ENCODE measurements around the gene SUPT3H.

The SUPT3H gene

DNA sequence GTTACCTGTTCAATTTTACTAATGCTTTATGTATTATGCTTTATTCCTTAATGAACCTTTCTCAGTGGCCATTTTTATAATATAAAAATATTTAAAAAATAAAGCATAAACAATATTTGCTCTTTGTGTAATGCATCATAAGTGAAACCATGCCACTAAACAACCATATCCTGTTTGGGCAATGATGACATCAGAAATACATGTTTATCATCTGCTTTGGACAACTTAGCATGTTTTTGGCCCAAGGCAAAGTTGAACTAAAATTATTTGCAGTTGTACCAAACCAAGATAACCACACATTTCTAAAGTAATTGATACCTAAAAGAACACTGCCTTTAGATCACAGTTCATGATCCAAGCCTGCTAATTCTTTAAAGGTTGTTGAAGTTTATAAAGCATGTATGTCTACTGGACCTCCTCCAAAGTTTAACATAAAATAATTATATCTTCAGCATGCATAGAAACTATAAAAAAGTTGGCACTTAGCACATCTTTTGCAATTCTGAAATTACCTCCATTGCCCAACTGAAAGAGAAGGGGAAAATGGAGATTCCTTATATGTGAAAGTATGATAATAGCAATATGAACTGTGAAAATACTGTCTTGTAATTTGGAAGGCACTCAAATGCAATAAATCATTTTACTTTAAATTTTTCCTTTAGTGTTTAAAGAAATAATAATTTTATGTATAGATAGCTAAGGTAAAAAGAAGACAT is 375.2 kb downstream of the SUPT3H start:
- H3K4me3 ChIP-seq (ENCODE audit: low read depth, low read length) = no peak overlapping the region
- TF ChIP-seq, protein P1, sequence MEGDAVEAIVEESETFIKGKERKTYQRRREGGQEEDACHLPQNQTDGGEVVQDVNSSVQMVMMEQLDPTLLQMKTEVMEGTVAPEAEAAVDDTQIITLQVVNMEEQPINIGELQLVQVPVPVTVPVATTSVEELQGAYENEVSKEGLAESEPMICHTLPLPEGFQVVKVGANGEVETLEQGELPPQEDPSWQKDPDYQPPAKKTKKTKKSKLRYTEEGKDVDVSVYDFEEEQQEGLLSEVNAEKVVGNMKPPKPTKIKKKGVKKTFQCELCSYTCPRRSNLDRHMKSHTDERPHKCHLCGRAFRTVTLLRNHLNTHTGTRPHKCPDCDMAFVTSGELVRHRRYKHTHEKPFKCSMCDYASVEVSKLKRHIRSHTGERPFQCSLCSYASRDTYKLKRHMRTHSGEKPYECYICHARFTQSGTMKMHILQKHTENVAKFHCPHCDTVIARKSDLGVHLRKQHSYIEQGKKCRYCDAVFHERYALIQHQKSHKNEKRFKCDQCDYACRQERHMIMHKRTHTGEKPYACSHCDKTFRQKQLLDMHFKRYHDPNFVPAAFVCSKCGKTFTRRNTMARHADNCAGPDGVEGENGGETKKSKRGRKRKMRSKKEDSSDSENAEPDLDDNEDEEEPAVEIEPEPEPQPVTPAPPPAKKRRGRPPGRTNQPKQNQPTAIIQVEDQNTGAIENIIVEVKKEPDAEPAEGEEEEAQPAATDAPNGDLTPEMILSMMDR (IDR thresholded peaks at IDR 0.05; ENCODE audit: low read depth, low read length) = no peak

DNA sequence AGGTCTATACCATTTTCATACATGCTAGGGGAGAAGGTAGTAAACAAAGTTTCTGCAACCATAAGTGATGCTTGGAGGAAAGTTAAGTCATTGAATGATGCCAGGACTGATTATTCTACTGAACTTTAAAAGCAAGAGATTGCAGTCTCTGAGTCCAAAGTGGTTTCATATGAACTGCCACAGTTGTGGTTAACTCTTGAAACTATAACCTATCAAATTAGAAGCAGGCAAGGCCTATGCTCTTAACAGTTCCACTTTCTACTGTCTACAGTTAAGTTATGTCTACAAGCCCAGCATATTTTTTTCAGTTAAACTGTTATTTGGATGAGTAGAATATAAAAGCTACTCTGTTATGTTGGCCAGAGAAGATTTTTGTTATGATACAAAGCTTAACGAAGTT is 376.1 kb downstream of the SUPT3H start:
- TF ChIP-seq, protein P1 (IDR thresholded peaks at IDR 0.05; ENCODE audit: low read depth, low read length) = no peak
- H3K4me3 ChIP-seq (ENCODE audit: low read depth, low read length) = no peak overlapping the region

DNA sequence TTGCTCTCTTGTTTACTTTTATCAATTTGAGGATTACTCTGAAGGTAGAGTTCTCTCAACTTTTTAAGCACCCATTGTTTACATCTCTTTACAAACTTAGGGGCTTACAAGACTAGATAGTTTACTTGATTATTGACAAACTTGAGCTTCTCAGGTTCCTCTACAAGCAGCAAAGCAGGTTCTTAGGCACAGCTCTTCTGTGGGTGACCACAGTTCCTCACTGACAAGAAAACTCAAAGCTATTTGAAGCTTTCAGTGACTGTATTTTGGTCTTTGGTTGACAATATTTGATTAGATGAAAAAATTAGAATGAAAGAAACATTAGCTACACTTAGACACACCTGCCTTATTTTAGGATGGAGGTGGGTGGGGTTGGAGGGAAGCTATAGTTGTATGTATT is 376.9 kb downstream of the SUPT3H start:
- TF ChIP-seq, protein P1 (IDR thresholded peaks at IDR 0.05; ENCODE audit: low read depth, low read length) = no peak
- H3K4me3 ChIP-seq (ENCODE audit: low read depth, low read length) = no peak overlapping the region

DNA sequence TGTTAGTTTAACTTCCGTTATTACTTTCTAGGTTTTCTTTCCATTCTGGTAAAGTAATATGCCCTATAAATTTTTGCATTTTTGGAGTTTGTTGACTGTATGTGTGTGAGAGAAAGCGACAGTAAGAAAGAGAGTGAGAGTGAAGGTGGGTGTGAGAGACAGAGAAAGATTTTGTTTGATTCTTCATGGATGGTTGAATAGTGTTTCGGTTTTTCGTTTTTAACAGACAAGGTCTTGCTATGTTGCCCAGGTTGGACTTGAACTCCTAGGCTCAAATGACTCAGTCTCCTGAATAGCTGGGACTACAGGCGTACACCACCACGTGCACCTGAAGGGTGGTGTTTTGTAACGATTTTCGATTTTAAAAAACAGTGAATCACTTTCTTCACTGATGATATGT is 378.7 kb downstream of the SUPT3H start:
- H3K4me3 ChIP-seq (ENCODE audit: low read depth, low read length) = no peak overlapping the region
- TF ChIP-seq, protein P1 (IDR thresholded peaks at IDR 0.05; ENCODE audit: low read depth, low read length) = no peak

DNA sequence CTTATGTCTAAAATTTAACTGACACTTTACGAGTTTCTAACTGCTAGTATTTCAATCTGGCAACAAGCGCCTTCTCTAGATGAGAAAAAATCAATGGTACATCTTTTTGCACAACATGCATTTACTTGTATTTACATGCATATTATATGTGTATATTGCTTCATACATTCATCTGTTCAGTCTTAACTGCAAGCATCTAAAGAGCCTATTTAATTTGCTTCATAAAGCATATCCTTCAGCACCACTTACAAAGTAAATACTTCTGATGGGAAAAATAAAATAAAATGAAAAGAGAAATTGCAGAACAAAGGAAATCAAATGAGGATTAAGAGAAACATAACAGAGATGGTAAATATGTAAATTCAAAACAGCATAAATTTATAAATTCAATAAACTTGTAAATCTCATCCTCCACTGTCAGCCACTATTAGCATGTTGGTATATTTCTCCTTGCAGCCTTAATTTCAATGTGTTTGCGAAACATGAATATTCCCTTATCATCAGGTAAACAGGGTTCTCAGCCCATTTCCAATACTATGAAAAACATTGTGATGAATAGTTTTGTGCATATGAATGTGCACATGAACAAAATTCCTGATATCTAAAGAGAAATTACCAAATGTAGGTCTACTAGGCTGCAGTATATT is 382.1 kb downstream of the SUPT3H start:
- TF ChIP-seq, protein P1 (IDR thresholded peaks at IDR 0.05; ENCODE audit: low read depth, low read length) = no peak
- H3K4me3 ChIP-seq (ENCODE audit: low read depth, low read length) = no peak overlapping the region

DNA sequence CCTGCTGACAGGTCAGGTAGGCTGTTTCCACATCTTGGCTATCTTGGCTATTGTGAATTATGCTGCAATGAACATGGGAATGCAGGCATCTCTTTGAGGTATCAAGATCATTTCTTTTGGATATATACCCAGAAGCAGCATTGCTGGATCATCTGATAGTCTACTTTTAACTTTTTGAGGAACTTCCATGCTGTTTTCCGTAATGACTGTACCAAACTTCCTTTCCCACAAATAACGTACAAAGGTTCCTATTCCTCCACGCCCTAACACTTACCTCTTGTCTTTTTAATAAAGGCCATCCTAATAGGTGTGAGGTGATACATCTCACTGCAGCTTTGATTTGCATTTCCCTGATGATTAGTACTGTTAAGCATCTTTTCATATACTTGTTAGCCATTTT is 388.3 kb downstream of the SUPT3H start:
- TF ChIP-seq, protein P1 (IDR thresholded peaks at IDR 0.05; ENCODE audit: low read depth, low read length) = no peak
- no peak overlapping the region for H3K4me3 ChIP-seq (ENCODE audit: low read depth, low read length)

DNA sequence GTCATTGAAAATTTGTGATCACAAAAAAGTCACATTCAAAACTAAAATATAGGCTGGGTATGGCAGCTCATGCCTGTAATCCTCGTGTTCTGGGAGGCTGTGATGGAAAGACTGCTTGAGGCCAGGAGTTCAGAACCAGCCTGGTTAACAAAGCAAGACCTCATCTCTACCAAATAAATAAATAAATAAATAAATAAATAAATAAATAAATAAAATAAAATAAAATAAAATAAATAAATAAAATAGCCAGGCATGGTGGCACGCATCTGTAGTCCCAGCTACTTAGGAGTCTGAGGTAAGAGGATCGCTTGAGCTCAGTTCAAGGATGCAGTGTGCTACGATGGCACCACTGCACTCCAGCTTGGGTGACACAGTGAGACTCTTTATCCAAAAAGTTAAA is 392.7 kb downstream of the SUPT3H start:
- no peak overlapping the region for H3K4me3 ChIP-seq (ENCODE audit: low read depth, low read length)
- TF ChIP-seq, protein P1 (IDR thresholded peaks at IDR 0.05; ENCODE audit: low read depth, low read length) = no peak

Measured in WI38 (cell line).